Measurements from ENCODE around the gene STPG1. TPM values are rescaled to one million over a fixed set of nuclear protein-coding genes. Genes with fewer than 3 reads are reported as not detected.

Gene STPG1
- total and polyA plus RNA-seq, 2 of the 13 experiments (the other 11 are each of a cell fraction or from before 2014, with no cell fraction given), result 3.4 to 4.3 TPM

DNA sequence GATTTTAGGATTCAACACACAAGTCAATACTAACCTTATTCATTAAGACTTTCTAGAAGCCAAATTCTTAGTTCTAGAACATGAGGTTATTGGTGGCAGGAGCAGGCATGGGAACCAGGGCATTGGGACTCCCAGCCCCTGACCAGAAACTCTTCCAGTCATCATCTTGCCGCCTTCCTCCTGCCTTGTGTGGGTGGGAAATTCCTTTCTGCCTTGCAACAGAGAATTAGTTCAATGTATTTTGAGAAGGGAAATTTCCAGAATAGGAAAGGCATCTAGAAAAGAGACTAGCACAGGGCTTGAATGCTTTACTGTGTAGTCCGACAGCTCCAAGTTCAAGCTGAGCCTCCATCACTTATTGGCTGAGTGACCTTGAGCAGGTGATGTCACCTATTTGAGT lies 85.7 kb downstream of the STPG1 start (continued):
- TF ChIP-seq, protein P1, sequence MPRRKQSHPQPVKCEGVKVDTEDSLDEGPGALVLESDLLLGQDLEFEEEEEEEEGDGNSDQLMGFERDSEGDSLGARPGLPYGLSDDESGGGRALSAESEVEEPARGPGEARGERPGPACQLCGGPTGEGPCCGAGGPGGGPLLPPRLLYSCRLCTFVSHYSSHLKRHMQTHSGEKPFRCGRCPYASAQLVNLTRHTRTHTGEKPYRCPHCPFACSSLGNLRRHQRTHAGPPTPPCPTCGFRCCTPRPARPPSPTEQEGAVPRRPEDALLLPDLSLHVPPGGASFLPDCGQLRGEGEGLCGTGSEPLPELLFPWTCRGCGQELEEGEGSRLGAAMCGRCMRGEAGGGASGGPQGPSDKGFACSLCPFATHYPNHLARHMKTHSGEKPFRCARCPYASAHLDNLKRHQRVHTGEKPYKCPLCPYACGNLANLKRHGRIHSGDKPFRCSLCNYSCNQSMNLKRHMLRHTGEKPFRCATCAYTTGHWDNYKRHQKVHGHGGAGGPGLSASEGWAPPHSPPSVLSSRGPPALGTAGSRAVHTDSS (CRISPR knock-in tag; conservative IDR thresholded peaks at IDR 0.05), result no peak
- no peak for TF ChIP-seq GATA4 (IDR thresholded peaks at IDR 0.05; ENCODE audit: borderline replicate concordance, low read depth)
- TF ChIP-seq, protein P2, sequence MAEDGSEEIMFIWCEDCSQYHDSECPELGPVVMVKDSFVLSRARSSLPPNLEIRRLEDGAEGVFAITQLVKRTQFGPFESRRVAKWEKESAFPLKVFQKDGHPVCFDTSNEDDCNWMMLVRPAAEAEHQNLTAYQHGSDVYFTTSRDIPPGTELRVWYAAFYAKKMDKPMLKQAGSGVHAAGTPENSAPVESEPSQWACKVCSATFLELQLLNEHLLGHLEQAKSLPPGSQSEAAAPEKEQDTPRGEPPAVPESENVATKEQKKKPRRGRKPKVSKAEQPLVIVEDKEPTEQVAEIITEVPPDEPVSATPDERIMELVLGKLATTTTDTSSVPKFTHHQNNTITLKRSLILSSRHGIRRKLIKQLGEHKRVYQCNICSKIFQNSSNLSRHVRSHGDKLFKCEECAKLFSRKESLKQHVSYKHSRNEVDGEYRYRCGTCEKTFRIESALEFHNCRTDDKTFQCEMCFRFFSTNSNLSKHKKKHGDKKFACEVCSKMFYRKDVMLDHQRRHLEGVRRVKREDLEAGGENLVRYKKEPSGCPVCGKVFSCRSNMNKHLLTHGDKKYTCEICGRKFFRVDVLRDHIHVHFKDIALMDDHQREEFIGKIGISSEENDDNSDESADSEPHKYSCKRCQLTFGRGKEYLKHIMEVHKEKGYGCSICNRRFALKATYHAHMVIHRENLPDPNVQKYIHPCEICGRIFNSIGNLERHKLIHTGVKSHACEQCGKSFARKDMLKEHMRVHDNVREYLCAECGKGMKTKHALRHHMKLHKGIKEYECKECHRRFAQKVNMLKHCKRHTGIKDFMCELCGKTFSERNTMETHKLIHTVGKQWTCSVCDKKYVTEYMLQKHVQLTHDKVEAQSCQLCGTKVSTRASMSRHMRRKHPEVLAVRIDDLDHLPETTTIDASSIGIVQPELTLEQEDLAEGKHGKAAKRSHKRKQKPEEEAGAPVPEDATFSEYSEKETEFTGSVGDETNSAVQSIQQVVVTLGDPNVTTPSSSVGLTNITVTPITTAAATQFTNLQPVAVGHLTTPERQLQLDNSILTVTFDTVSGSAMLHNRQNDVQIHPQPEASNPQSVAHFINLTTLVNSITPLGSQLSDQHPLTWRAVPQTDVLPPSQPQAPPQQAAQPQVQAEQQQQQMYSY (CRISPR knock-in tag; IDR thresholded peaks at IDR 0.05), result no peak
- TF ChIP-seq ZNF703 (CRISPR knock-in tag; IDR thresholded peaks at IDR 0.05; ENCODE audit: borderline replicate concordance), result no peak

DNA sequence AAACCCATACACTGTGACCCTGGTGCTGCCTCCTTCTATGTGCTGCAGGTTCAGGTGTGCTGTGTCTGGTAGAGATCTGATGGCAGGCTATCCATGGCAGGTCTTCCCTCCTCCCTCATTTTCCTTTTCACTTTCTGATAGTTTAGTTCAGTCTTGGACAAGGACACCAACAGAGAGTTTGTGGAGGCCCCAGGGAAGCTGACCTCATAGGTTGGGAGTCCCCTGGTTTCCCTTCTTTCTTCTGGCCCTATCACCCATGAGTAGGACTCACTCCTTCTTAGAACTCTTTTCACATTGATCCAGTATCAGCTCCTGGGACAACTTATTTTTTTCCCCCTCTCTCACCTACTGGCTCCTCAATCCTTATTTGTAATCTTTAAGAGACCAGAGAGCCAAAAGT lies 86.1 kb downstream of the STPG1 start:
- no peak for DNase-seq (ENCODE audit: low spot score)
- in situ Hi-C loops (cut with HindIII; ENCODE audit: extremely low pct_ligation_motif_present, low pct_unique_long_range_greater_than_20kb) (no loop called here), intact Hi-C loops (cut with micrococcal nuclease; ENCODE audit: unreplicated experiment) (no loop called here)
- POLR2A ChIA-PET, result no interaction called here
- Histone ChIP-seq H4K20me1 (ENCODE audit: insufficient read depth, low read length) (no peaks in the 10 kb centered on the region), H3K4me2 (ENCODE audit: low read depth, low read length) (no peak overlapping the region), H3K9ac (ENCODE audit: insufficient read depth, low read depth, low read length) (no peak overlapping the region), H3K4me3 (replicated peaks in 1 of 3; ENCODE audit: insufficient read depth in 1 of 3, low read depth in 2 of 3, low read length in 3 of 3) (no peak overlapping the region), H3K27me3 (ENCODE audit: control insufficient read depth in 1 of 2, insufficient read depth in 2 of 2, low read length in 2 of 2) (peaks cover 2 to 23% of the 10 kb centered on the region in 2 experiments; a peak in 4 of 5 replicates), H3K4me1 (ENCODE audit: insufficient read depth, low read length) (no peaks in the 10 kb centered on the region), H3K27ac (ENCODE audit: extremely low read length, insufficient read depth, low read length) (no peak overlapping the region), H3K36me3 (replicated peaks in 1 of 2; ENCODE audit: control insufficient read depth in 1 of 2, insufficient read depth in 2 of 2, low read length in 2 of 2) (no peaks in the 10 kb centered on the region), H3K79me2 (ENCODE audit: insufficient read depth, low read length) (no peaks in the 10 kb centered on the region), H2AFZ (ENCODE audit: low read length) (no peak overlapping the region), H3K9me3 (ENCODE audit: low read length) (no peaks in the 10 kb centered on the region)
- BruUV-seq (replicated peaks), result no TSS peak
- FAIRE-seq, result no peak
- CTCF ChIA-PET (ENCODE audit: low intra/inter-chr PET ratio, low total read pairs), result no interaction called here
- ATAC-seq, result no peak
- TF ChIP-seq, protein P3, sequence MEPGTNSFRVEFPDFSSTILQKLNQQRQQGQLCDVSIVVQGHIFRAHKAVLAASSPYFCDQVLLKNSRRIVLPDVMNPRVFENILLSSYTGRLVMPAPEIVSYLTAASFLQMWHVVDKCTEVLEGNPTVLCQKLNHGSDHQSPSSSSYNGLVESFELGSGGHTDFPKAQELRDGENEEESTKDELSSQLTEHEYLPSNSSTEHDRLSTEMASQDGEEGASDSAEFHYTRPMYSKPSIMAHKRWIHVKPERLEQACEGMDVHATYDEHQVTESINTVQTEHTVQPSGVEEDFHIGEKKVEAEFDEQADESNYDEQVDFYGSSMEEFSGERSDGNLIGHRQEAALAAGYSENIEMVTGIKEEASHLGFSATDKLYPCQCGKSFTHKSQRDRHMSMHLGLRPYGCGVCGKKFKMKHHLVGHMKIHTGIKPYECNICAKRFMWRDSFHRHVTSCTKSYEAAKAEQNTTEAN (CRISPR knock-in tag; conservative IDR thresholded peaks at IDR 0.05), result no peak
- no peak for TF ChIP-seq THYN1 (CRISPR knock-in tag; IDR thresholded peaks at IDR 0.05; ENCODE audit: borderline replicate concordance, low read depth)
- no peak for TF ChIP-seq GTF3A (CRISPR knock-in tag; conservative IDR thresholded peaks at IDR 0.05)
- no peak for TF ChIP-seq CCAR2 (optimal IDR thresholded peaks at IDR 0.05; ENCODE audit: low read depth, low read length)
- TF ChIP-seq ZNF761 (CRISPR knock-in tag; conservative IDR thresholded peaks at IDR 0.05), result no peak
- no peak for TF ChIP-seq NFIC (IDR thresholded peaks at IDR 0.05; ENCODE audit: low read length)
- no peak for TF ChIP-seq TSC22D2 (CRISPR knock-in tag; IDR thresholded peaks at IDR 0.05; ENCODE audit: borderline replicate concordance)
- no peak for TF ChIP-seq ZNF251 (CRISPR knock-in tag; IDR thresholded peaks at IDR 0.05)
- TF ChIP-seq, protein P4, sequence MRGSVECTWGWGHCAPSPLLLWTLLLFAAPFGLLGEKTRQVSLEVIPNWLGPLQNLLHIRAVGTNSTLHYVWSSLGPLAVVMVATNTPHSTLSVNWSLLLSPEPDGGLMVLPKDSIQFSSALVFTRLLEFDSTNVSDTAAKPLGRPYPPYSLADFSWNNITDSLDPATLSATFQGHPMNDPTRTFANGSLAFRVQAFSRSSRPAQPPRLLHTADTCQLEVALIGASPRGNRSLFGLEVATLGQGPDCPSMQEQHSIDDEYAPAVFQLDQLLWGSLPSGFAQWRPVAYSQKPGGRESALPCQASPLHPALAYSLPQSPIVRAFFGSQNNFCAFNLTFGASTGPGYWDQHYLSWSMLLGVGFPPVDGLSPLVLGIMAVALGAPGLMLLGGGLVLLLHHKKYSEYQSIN (CRISPR knock-in tag; IDR thresholded peaks at IDR 0.05; ENCODE audit: borderline replicate concordance), result no peak
- TF ChIP-seq ZZZ3 (CRISPR knock-in tag; IDR thresholded peaks at IDR 0.05; ENCODE audit: borderline replicate concordance), result no peak
- no peak for TF ChIP-seq SALL1 (CRISPR knock-in tag; IDR thresholded peaks at IDR 0.05)
- TF ChIP-seq AHR (CRISPR knock-in tag; IDR thresholded peaks at IDR 0.05), result no peak
- TF ChIP-seq ZFX (CRISPR knock-in tag; IDR thresholded peaks at IDR 0.05; ENCODE audit: low read depth), result no peak

All from HepG2 (cell line).